K562 (cell line): ENCODE measurements around the gene LOXL4. TPM values are rescaled to one million over a fixed set of nuclear protein-coding genes. Genes with fewer than 3 reads are reported as not detected.

Experiments used
- ATAC-seq: fragments of 200-7000 bp; cut with Tn5 transposase; 3 replicates; pipeline ENCODE4 v1.9.1; 2020; ENCODE audit warnings: moderate library complexity
- BruUV-seq: library from RNA; stranded (reverse); fragments of 400-500 nt; replicated peaks from 2 replicates; lab custom pipeline; 2021; lab: Mats Ljungman, UMichigan
- CTCF ChIA-PET: fragments of 300-600 bp; formaldehyde crosslinking; extraction: SDS; loops from one replicate; lab custom pipeline; 2021; ENCODE audit warnings: low intra/inter-chr PET ratio; lab: Yijun Ruan, JAX
- POLR2A ChIA-PET: fragments of 300-600, 350-650 bp; sonication (Branson Sonifier 250); formaldehyde crosslinking; extraction: SDS; loops from one replicate; lab custom pipeline; 2021; ENCODE audit warnings: antibody characterized with exemption, inconsistent platforms; lab: Yijun Ruan, JAX
- DNase-seq, 4 experiments: peaks; one replicate each; pipeline versions ENCODE4 v3.0.0 to v3.0.0-alpha.2; 2011 to 2018; ENCODE audit warnings: low spot score in 3 of 4, mixed read lengths in 3 of 4; ENCODE audit errors: extremely low read depth in 1 of 4
- FAIRE-seq: peaks from 2 replicates; lab custom pipeline; 2011; peaks lifted over from hg19 to GRCh38; lab: Jason Lieb, UNC
- H2AFZ ChIP-seq: 2 replicates; pipeline ENCODE4 v1.6.0; 2011; ENCODE audit warnings: low read depth, low read length, control low read depth, inconsistent platforms
- H3K27ac ChIP-seq: fragments of 200-600 bp; 3 replicates; pipeline ENCODE4 v1.8.0; 2011; ENCODE audit warnings: low read depth, mild to moderate bottlenecking, control low read depth, inconsistent platforms, low read length, moderate library complexity, mixed read lengths; ENCODE audit errors: extremely low read depth
- H3K27me3 ChIP-seq, 2 experiments: fragments of 300-600 bp in 1 of 2; 2 replicates in 1 of 2; 3 replicates in 1 of 2; pipeline versions ENCODE4 v1.6.0 to v1.8.0; 2011; ENCODE audit warnings: inconsistent platforms in 2 of 2, low read length in 2 of 2, mild to moderate bottlenecking in 1 of 2, mixed read lengths in 1 of 2, moderate library complexity in 1 of 2; ENCODE audit not compliant: control insufficient read depth in 2 of 2, insufficient read depth in 2 of 2
- H3K36me3 ChIP-seq: fragments of 300-600 bp; 3 replicates; pipeline ENCODE4 v1.8.0; 2011; ENCODE audit warnings: mild to moderate bottlenecking, low read length, inconsistent platforms; ENCODE audit not compliant: control insufficient read depth, insufficient read depth
- H3K4me1 ChIP-seq, 2 experiments: fragments of 200-600 bp in 1 of 2; replicated peaks in 1 of 2; 2 replicates in 1 of 2; 3 replicates in 1 of 2; pipeline versions ENCODE4 v1.5.1 to v1.8.0; 2011; ENCODE audit warnings: inconsistent platforms in 2 of 2, low read length in 2 of 2, mild to moderate bottlenecking in 1 of 2, mixed read lengths in 1 of 2, moderate library complexity in 1 of 2; ENCODE audit not compliant: control insufficient read depth in 2 of 2, insufficient read depth in 2 of 2
- H3K4me2 ChIP-seq: 2 replicates; pipeline ENCODE4 v1.6.1; 2011; ENCODE audit warnings: low read length, control low read depth, inconsistent platforms, mixed read lengths; ENCODE audit not compliant: insufficient read depth
- H3K4me3 ChIP-seq: fragments of 200-600 bp; sonication (generic), shearing (Covaris generic); 2 replicates; pipeline ENCODE4 v1.5.1; 2016; ENCODE audit warnings: control low read depth, inconsistent platforms
- H3K79me2 ChIP-seq: fragments of 200-600 bp; 3 replicates; pipeline ENCODE4 v1.8.0; 2011; ENCODE audit warnings: low read length, inconsistent platforms; ENCODE audit not compliant: control insufficient read depth, insufficient read depth
- H3K9ac ChIP-seq, 2 experiments: 2 replicates each; pipeline versions ENCODE4 v1.6.0 to v1.6.1; 2011; ENCODE audit warnings: low read depth in 2 of 2, low read length in 2 of 2, control low read depth in 1 of 2, inconsistent platforms in 1 of 2, mild to moderate bottlenecking in 1 of 2, mixed read lengths in 1 of 2; ENCODE audit not compliant: insufficient read depth in 1 of 2
- H3K9me1 ChIP-seq: one replicate; pipeline ENCODE4 v1.6.0; 2011; ENCODE audit warnings: inconsistent platforms, mild to moderate bottlenecking, low read length, moderate library complexity; ENCODE audit not compliant: control insufficient read depth, insufficient read depth
- H3K9me3 ChIP-seq: replicated peaks from 2 replicates; pipeline ENCODE4 v1.5.1; 2011; ENCODE audit warnings: low read depth, low read length, inconsistent platforms; ENCODE audit not compliant: control insufficient read depth, insufficient read depth
- H4K20me1 ChIP-seq: replicated peaks from 2 replicates; pipeline ENCODE4 v1.6.1; 2011; ENCODE audit warnings: low read length, inconsistent platforms, mixed read lengths; ENCODE audit not compliant: control insufficient read depth, insufficient read depth
- BCLAF1 ChIP-seq, 2 experiments: fragments of 450-650 bp in 1 of 2; IDR thresholded peaks; 2 replicates each; pipeline ENCODE4 v1.6.1; 2011 to 2017; ENCODE audit warnings: low read depth in 2 of 2, antibody characterized with exemption in 1 of 2, borderline replicate concordance in 1 of 2, low read length in 1 of 2, mild to moderate bottlenecking in 1 of 2, mixed read lengths in 1 of 2; ENCODE audit not compliant: control insufficient read depth in 1 of 2
- WGBS: fragments of 100-300 bp; shearing (Covaris generic); methylation state at CpG from one replicate; pipeline ENCODE4 v1.1.6; 2016; ENCODE audit warnings: low coverage, mixed read lengths; ENCODE audit not compliant: insufficient coverage; ENCODE audit errors: missing lambda C conversion rate; 5-methylcytosine and 5-hydroxymethylcytosine counted together
- in situ Hi-C: fragments of 300-500 bp; cut with MboI; formaldehyde crosslinking; loops from 4 replicates; pipeline ENCODE4 v1.15.0; 2018; ENCODE audit warnings: inconsistent platforms, mixed read lengths
- intact Hi-C: fragments of 100-400 bp; cut with micrococcal nuclease; formaldehyde crosslinking; loops from 2 replicates; pipeline ENCODE4 v1.14.2; 2022
- polyA plus RNA-seq, 8 experiments: library from polyadenylated mRNA; depleted of rRNA in 4 of 8; stranded (reverse) in 5 of 8; unstranded in 3 of 8; fragments of >200 nt; fragmentation: Nextera tagmentation in 2 of 8; fragmentation: Illumina TruSeq in 1 of 8; extraction: Ambion mirVana in 2 of 8; extraction: Trizol in 1 of 8; gene quantifications; 2 replicates each; pipeline versions ENCODE4 v1.2.1 to v1.2.3, GENCODE V29; 2011 to 2014; ENCODE audit warnings: inconsistent platforms in 1 of 8, missing spikeins in 1 of 8
- total RNA-seq, 7 experiments: library from RNA; depleted of rRNA in 6 of 7; stranded (reverse); fragments of >200 nt in 6 of 7; fragmentation: Illumina TruSeq in 2 of 7; extraction: Trizol in 2 of 7; gene quantifications; 2 replicates each; pipeline versions ENCODE4 v1.2.1 to v1.2.3, GENCODE V29; 2011 to 2021; ENCODE audit warnings: low replicate concordance in 1 of 7

Gene LOXL4
- total and polyA plus RNA-seq, 9 of the 15 experiments (the other 6 are each of a cell fraction or from before 2014, with no cell fraction given) = 0.03 to 0.35 (median 0.05) TPM; not detected in 3

DNA sequence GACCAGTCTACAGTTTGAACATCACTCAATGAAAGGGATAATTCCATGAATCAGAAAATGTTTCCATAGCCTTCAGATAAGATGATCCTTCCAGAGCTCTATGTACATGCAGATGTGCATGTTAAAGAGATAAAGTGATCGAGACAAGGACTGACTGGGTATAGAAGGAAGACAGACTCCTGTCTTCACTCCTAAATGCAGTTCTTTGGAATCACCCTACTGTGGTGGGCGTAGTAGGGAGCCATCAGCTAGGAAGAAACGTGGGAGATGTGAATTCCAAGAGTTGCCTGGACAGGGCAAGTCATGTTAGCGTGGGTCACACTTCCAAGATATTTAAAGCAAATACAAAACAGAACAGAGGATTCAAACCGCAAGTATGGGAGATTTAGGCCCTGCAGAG lies 23.9 kb downstream of the LOXL4 start:
- no peak for FAIRE-seq
- intact Hi-C loops = loop anchor here (5.0 kb wide), 1 partner anchor 63 kb away; no protein-coding TSS in a partner anchor
- H3K4me3 ChIP-seq = no peak overlapping the region

More for the DNA sequence above, 23.9 kb downstream of the LOXL4 start:
- in situ Hi-C loops = no loop called here
- H3K9me1 ChIP-seq = no peaks in the 10 kb centered on the region
- BruUV-seq = no TSS peak
- CTCF ChIA-PET = no interaction called here
- no peaks in the 10 kb centered on the region for H3K9me3 ChIP-seq
- H3K27ac ChIP-seq = no peak overlapping the region
- TF ChIP-seq BCLAF1 (IDR thresholded peaks at IDR 0.05; ENCODE audit: borderline replicate concordance in 1 of 2, control insufficient read depth in 1 of 2, low read depth in 2 of 2, low read length in 1 of 2) = no peak
- H3K4me2 ChIP-seq = no peak overlapping the region
- no peaks in the 10 kb centered on the region for H4K20me1 ChIP-seq
- no peaks in the 10 kb centered on the region for H3K79me2 ChIP-seq
- DNase-seq (no peak), ATAC-seq (no peak)
- H3K27me3 ChIP-seq = no peaks in the 10 kb centered on the region
- no peak overlapping the region for H3K9ac ChIP-seq
- POLR2A ChIA-PET = no interaction called here
- H3K36me3 ChIP-seq = peaks cover 27% of the 10 kb centered on the region; the same call in 2 of the 3 replicates
- WGBS = 71% methylated on average over 5 of the region's 5 CpGs
- H3K4me1 ChIP-seq = no peaks in the 10 kb centered on the region
- H2AFZ ChIP-seq = no peak overlapping the region
